ENCODE data around the gene HOXA2. TPM values are rescaled to one million over a fixed set of nuclear protein-coding genes. Genes with fewer than 3 reads are reported as not detected.

HOXA2 gene
- polyA plus RNA-seq, 1 experiment = 0.09 TPM

GRCh38 chr7:27101957-27102580 lies 414 bp downstream of the HOXA2 start:
- no peak overlapping the region for H3K4me3 ChIP-seq (ENCODE audit: low read depth, low read length)
- H3K36me3 ChIP-seq (ENCODE audit: control insufficient read depth, insufficient read depth, low read length) = no peaks in the 10 kb centered on the region
- CTCF ChIA-PET = no interaction called here
- no peak for TF ChIP-seq CTCF (IDR thresholded peaks at IDR 0.05; ENCODE audit: insufficient read depth, low read depth, low read length)
- no peak for DNase-seq (ENCODE audit: low read depth)
- POLR2A ChIA-PET = no interaction called here
- peaks cover 10% of the 10 kb centered on the region for H3K27me3 ChIP-seq (ENCODE audit: control insufficient read depth, insufficient read depth, low read length)

GRCh38 chr7:27101171-27101956 lies 1.1 kb downstream of the HOXA2 start:
- Histone ChIP-seq H3K27me3 (ENCODE audit: control insufficient read depth, insufficient read depth, low read length) (peaks cover 9% of the 10 kb centered on the region), H3K4me3 (ENCODE audit: low read depth, low read length) (no peak overlapping the region), H3K36me3 (ENCODE audit: control insufficient read depth, insufficient read depth, low read length) (no peaks in the 10 kb centered on the region)
- TF ChIP-seq CTCF (IDR thresholded peaks at IDR 0.05; ENCODE audit: insufficient read depth, low read depth, low read length) = no peak
- DNase-seq (ENCODE audit: low read depth) = no peak
- CTCF ChIA-PET = no interaction called here
- POLR2A ChIA-PET = no interaction called here

GRCh38 chr7:27100694-27101170 lies 1.8 kb downstream of the HOXA2 start:
- POLR2A ChIA-PET = no interaction called here
- TF ChIP-seq CTCF (IDR thresholded peaks at IDR 0.05; ENCODE audit: insufficient read depth, low read depth, low read length) = no peak
- H3K36me3 ChIP-seq (ENCODE audit: control insufficient read depth, insufficient read depth, low read length) = no peaks in the 10 kb centered on the region
- H3K4me3 ChIP-seq (ENCODE audit: low read depth, low read length) = no peak overlapping the region
- CTCF ChIA-PET = no interaction called here
- H3K27me3 ChIP-seq (ENCODE audit: control insufficient read depth, insufficient read depth, low read length) = peaks cover 7% of the 10 kb centered on the region
- DNase-seq (ENCODE audit: low read depth) = no peak

GRCh38 chr7:27099453-27100370 lies 2.8 kb downstream of the HOXA2 start:
- no peak for DNase-seq (ENCODE audit: low read depth)
- ChIA-PET POLR2A (no interaction called here), CTCF (no interaction called here)
- Histone ChIP-seq H3K4me3 (ENCODE audit: low read depth, low read length) (no peak overlapping the region), H3K36me3 (ENCODE audit: control insufficient read depth, insufficient read depth, low read length) (no peaks in the 10 kb centered on the region), H3K27me3 (ENCODE audit: control insufficient read depth, insufficient read depth, low read length) (peaks cover 4% of the 10 kb centered on the region)
- no peak for TF ChIP-seq CTCF (IDR thresholded peaks at IDR 0.05; ENCODE audit: insufficient read depth, low read depth, low read length)

Measured in BJ (cell line).